D721Med (cell line): ENCODE data around the gene ASTL.
"Not testable (repeated sequence)": the region's sequence is repeated elsewhere in the genome, so short reads cannot be mapped to it uniquely, and the experiment has no call there.

Experiments used
- DNase-seq: peaks from one replicate; pipeline ENCODE4 v3.0.0; 2011; ENCODE audit warnings: low spot score; ENCODE audit not compliant: insufficient read length
- FAIRE-seq: peaks from 2 replicates; lab custom pipeline; 2011; peaks lifted over from hg19 to GRCh38; lab: Jason Lieb, UNC
- CTCF ChIP-seq: IDR thresholded peaks from 2 replicates; pipeline ENCODE4 v1.5.1; 2012; ENCODE audit warnings: mild to moderate bottlenecking, control low read depth; ENCODE audit not compliant: insufficient read depth; ENCODE audit errors: missing control alignments

The ASTL gene

GRCh38 chr2:96145036-96145847, 6.9 kb upstream of the ASTL start, which contains the start of gene DUSP2:
Gene DUSP2 (minus strand): TSS chr2:96145440. CDS start chr2:96145354, 86 bp downstream.
- TF ChIP-seq CTCF: no peak
- FAIRE-seq: no peak
- no peak for DNase-seq

GRCh38 chr2:96144481-96145035, 6.3 kb upstream of the ASTL start:
- FAIRE-seq: no peak
- TF ChIP-seq CTCF: no peak
- DNase-seq: no peak

GRCh38 chr2:96143848-96144480, 5.7 kb upstream of the ASTL start:
- no peak for FAIRE-seq
- no peak for DNase-seq
- no peak for TF ChIP-seq CTCF

GRCh38 chr2:96143231-96143847, 5.0 kb upstream of the ASTL start:
- no peak for TF ChIP-seq CTCF
- no peak for FAIRE-seq
- no peak for DNase-seq

GRCh38 chr2:96142217-96143113, 4.2 kb upstream of the ASTL start:
- no peak for DNase-seq
- FAIRE-seq: no peak
- TF ChIP-seq CTCF: no peak

GRCh38 chr2:96141624-96141967, 3.3 kb upstream of the ASTL start:
- not testable (repeated sequence) for FAIRE-seq, DNase-seq
